Mesodermal cell (in vitro differentiated cells): ENCODE measurements around the gene PLXNB1.

Experiments
- H3K27ac ChIP-seq: 2 replicates; pipeline ENCODE4 v1.7.0; 2013; ENCODE audit warnings: mild to moderate bottlenecking, low read depth, low read length, moderate library complexity; ENCODE audit not compliant: severe bottlenecking
- H3K36me3 ChIP-seq: 2 replicates; pipeline ENCODE4 v1.7.1; 2013; ENCODE audit warnings: mild to moderate bottlenecking, low read length, moderate library complexity; ENCODE audit not compliant: control insufficient read depth, insufficient read depth
- H3K4me1 ChIP-seq: one replicate; pipeline ENCODE4 v1.7.1; 2013; ENCODE audit warnings: mild to moderate bottlenecking, low read length; ENCODE audit not compliant: insufficient read depth, control insufficient read depth, poor library complexity, severe bottlenecking
- H3K4me3 ChIP-seq: 2 replicates; pipeline ENCODE4 v1.7.0; 2013; ENCODE audit warnings: low read length, control low read depth, mild to moderate bottlenecking; ENCODE audit not compliant: insufficient read depth, poor library complexity, severe bottlenecking; ENCODE audit errors: extremely low read depth
- H3K9me3 ChIP-seq: 2 replicates; pipeline ENCODE4 v1.7.1; 2013; ENCODE audit warnings: mild to moderate bottlenecking, low read length, moderate library complexity; ENCODE audit not compliant: control insufficient read depth
- WGBS, 2 experiments: methylation state at CpG; one replicate each; pipeline ENCODE4 v1.1.5; 2013; ENCODE audit warnings: missing lambda C conversion rate in 2 of 2; ENCODE audit not compliant: insufficient coverage in 2 of 2; 5-methylcytosine and 5-hydroxymethylcytosine counted together

PLXNB1 gene

GRCh38 chr3:48394391-48394790 lies 35.5 kb downstream of the PLXNB1 start:
- Histone ChIP-seq H3K4me1 (no peaks in the 10 kb centered on the region), H3K9me3 (no peaks in the 10 kb centered on the region), H3K4me3 (no peak overlapping the region), H3K36me3 (no peaks in the 10 kb centered on the region), H3K27ac (no peak overlapping the region)
- 100% methylated on average over 1 of the region's 2 CpGs; no CpG with 5 or more reads in 1 of the 2 experiments for WGBS, 2 experiments

GRCh38 chr3:48388966-48389365 lies 40.9 kb downstream of the PLXNB1 start:
- no peak overlapping the region for H3K27ac ChIP-seq
- WGBS, 2 experiments = 50 to 60% methylated on average over 1 of the region's 2 CpGs
- H3K4me1 ChIP-seq = no peaks in the 10 kb centered on the region
- no peak overlapping the region for H3K4me3 ChIP-seq
- no peaks in the 10 kb centered on the region for H3K36me3 ChIP-seq
- no peaks in the 10 kb centered on the region for H3K9me3 ChIP-seq

GRCh38 chr3:48387634-48388033 lies 42.3 kb downstream of the PLXNB1 start:
- Histone ChIP-seq H3K36me3 (no peaks in the 10 kb centered on the region), H3K27ac (no peak overlapping the region), H3K4me1 (no peaks in the 10 kb centered on the region), H3K9me3 (no peaks in the 10 kb centered on the region), H3K4me3 (no peak overlapping the region)

DNA sequence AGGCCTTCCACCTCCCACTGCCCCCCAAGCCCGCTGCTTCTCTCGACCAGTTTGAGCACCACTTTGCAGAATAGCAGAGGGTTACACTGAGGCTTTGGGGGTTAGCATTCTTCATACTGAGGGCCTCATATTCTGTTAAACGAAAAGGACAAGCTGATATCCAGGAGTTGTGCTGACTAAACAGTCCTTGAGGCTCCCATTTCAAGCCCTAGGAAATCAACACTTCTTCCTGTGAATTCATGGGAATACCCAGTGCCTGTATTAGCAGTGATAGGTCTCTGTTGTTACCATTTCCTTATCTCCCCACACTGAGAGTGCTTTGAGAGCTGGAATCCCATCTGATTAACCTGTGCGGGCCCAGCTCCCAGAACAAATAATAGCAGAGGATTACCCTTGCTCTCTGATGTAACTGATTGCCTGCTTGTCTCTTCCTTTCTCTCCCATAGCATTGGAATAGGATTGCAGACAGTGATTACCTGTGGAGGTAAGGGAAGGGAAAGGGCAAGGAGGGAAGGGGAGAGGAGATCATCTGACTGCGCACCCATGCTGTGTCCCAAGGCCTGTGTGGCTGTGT lies 56.9 kb downstream of the PLXNB1 start:
- WGBS, 2 experiments = 80 to 83% methylated on average over 3 to 4 of the region's 5 CpGs
- H3K36me3 ChIP-seq = no peaks in the 10 kb centered on the region
- no peaks in the 10 kb centered on the region for H3K9me3 ChIP-seq
- H3K27ac ChIP-seq = no peak overlapping the region
- no peak overlapping the region for H3K4me3 ChIP-seq
- H3K4me1 ChIP-seq = no peaks in the 10 kb centered on the region

GRCh38 chr3:48372377-48372770 lies 57.5 kb downstream of the PLXNB1 start:
- no peaks in the 10 kb centered on the region for H3K36me3 ChIP-seq
- H3K27ac ChIP-seq = no peak overlapping the region
- no peaks in the 10 kb centered on the region for H3K4me1 ChIP-seq
- 82 to 84% methylated on average over 6 to 7 of the region's 7 CpGs for WGBS, 2 experiments
- H3K9me3 ChIP-seq = no peaks in the 10 kb centered on the region
- no peak overlapping the region for H3K4me3 ChIP-seq

GRCh38 chr3:48371651-48372376 lies 58.1 kb downstream of the PLXNB1 start, which contains the start of gene FBXW12:
FBXW12 (plus strand) TSS chr3:48372219; CDS start chr3:48372768, 549 bp downstream.
- Histone ChIP-seq H3K9me3 (no peaks in the 10 kb centered on the region), H3K36me3 (no peaks in the 10 kb centered on the region), H3K4me3 (no peak within 1 kb of the TSS), H3K27ac (no peak within 1 kb of the TSS), H3K4me1 (no peaks in the 10 kb centered on the region)
- 89 to 94% methylated on average over 8 to 9 of the region's 11 CpGs for WGBS, 2 experiments

DNA sequence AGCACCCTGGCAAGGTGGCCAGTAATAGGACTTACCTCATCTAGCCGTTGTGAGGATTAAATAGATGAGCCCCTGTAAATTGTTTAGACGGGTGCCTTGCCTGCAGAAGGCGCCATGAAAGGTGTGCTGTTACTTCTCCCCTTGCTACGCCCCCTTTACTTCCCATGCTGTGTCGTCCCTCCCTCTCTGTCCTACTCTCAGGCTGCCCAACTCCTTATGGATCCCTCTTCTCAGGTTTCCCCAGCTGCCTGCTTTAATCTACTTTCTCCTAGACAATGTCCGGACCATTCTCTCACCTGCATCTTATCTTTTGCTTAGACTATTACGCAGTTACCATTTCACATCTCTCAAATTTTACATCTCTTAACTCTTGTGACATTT lies 59.6 kb downstream of the PLXNB1 start:
- Histone ChIP-seq H3K4me3 (no peak overlapping the region), H3K27ac (no peak overlapping the region), H3K4me1 (no peaks in the 10 kb centered on the region), H3K9me3 (no peaks in the 10 kb centered on the region), H3K36me3 (no peaks in the 10 kb centered on the region)
- WGBS, 2 experiments = 76 to 81% methylated on average over 6 to 7 of the region's 7 CpGs

DNA sequence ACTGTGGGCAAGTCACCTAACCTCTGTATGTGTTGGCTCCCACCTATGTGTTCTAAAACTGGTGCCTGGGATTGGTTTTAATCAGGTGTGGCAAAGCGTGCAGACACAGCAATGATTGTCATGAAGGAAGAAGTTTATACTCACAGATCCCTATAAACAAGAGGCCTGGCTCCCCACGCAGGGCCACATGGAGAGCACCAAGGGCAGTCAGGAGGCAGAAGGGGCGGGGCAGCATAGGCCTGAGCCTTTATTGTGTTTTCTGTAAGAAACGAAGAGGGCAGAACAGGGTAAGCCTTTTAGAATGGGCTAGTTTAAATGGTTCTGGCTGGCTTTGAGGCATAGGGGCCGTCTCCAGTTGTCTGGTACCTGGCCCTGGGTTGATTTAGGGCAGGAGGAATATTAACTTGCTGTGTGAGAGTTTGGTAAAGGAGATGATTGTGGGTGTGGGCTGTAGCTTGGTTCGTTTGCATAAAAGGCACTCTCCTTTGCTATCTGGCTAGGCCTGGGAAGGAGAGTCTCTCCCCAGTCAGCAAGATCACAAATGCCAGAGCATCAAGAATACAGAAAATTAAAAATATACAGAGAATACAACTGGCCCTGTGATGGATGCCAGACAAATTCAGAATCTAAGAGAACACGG lies 60.1 kb downstream of the PLXNB1 start:
- no peaks in the 10 kb centered on the region for H3K4me1 ChIP-seq
- H3K27ac ChIP-seq = no peak overlapping the region
- H3K36me3 ChIP-seq = no peaks in the 10 kb centered on the region
- H3K4me3 ChIP-seq = no peak overlapping the region
- H3K9me3 ChIP-seq = no peaks in the 10 kb centered on the region
- WGBS, 2 experiments = 58 to 72% methylated on average over 4 to 5 of the region's 7 CpGs

DNA sequence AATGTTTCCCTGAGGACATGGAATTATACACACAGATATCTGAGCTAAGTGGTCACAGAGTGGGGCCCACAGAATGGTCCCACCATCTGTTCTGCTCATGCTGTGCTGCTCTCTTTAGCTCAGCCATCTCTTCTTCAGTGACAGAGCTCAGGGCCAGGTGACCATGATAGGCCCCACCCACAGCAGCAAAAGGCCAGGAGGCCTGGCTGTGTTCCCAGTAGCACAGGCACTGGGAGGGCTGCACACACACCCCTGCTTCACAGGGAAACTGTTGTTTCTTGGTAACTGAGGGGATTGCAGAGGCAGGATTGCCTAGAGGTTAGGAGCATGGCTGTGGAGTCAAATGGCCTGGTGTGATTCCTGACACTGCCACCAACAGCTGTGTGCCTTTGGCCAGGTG lies 62.7 kb downstream of the PLXNB1 start:
- H3K9me3 ChIP-seq = no peaks in the 10 kb centered on the region
- no peak overlapping the region for H3K4me3 ChIP-seq
- no peaks in the 10 kb centered on the region for H3K4me1 ChIP-seq
- H3K36me3 ChIP-seq = no peaks in the 10 kb centered on the region
- H3K27ac ChIP-seq = no peak overlapping the region

DNA sequence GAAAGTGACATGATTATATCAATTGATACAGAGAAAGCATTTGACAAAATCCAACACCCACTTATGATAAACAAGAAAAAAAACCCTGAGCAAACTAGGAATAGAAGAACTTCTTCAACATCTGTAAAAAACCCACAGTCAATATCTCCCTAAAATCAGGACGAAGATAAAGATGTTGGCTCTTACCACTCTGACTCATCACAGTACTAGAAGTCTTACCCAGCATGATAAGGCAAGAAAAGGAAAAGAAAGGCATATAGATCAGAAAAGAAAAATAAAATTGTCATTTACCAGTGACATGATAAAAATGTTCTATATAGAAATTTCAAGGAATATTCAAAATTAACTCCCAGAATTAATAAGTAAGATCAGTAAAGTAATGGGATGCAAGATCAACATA lies 65.0 kb downstream of the PLXNB1 start:
- H3K27ac ChIP-seq = no peak overlapping the region
- WGBS, 2 experiments = no CpG with 5 or more reads among the region's 1 CpG
- H3K4me1 ChIP-seq = no peaks in the 10 kb centered on the region
- H3K9me3 ChIP-seq = no peaks in the 10 kb centered on the region
- no peaks in the 10 kb centered on the region for H3K36me3 ChIP-seq
- no peak overlapping the region for H3K4me3 ChIP-seq

- no peaks in the 10 kb centered on the region for H3K36me3 ChIP-seq
- H3K4me1 ChIP-seq = no peaks in the 10 kb centered on the region
- no peaks in the 10 kb centered on the region for H3K9me3 ChIP-seq
- H3K4me3 ChIP-seq = no peak overlapping the region
- H3K27ac ChIP-seq = no peak overlapping the region
These were observed 68.0 kb downstream of the PLXNB1 start for GRCh38 chr3:48361928-48362327.
